Measurements from ENCODE around the gene ASIC3. TPM values are rescaled to one million over a fixed set of nuclear protein-coding genes. Genes with fewer than 3 reads are reported as not detected.
A peak's percentile ranks its signal among the peaks of the same experiment; 100 is the strongest.

The ASIC3 gene
- total and polyA plus RNA-seq, 2 of the 4 experiments (the other 2 are of a cell fraction), result 0.74 TPM; not detected in 1

GRCh38 chr7:151091431-151091830 is 43.1 kb downstream of the ASIC3 start:
- TF ChIP-seq RAD21 (IDR thresholded peaks at IDR 0.05; ENCODE audit: low read length) (peak; percentile 38; the same call in 1 of the 2 replicates), CEBPB (IDR thresholded peaks at IDR 0.05; ENCODE audit: low read depth, low read length) (no peak)
- TF ChIP-seq, protein P1, sequence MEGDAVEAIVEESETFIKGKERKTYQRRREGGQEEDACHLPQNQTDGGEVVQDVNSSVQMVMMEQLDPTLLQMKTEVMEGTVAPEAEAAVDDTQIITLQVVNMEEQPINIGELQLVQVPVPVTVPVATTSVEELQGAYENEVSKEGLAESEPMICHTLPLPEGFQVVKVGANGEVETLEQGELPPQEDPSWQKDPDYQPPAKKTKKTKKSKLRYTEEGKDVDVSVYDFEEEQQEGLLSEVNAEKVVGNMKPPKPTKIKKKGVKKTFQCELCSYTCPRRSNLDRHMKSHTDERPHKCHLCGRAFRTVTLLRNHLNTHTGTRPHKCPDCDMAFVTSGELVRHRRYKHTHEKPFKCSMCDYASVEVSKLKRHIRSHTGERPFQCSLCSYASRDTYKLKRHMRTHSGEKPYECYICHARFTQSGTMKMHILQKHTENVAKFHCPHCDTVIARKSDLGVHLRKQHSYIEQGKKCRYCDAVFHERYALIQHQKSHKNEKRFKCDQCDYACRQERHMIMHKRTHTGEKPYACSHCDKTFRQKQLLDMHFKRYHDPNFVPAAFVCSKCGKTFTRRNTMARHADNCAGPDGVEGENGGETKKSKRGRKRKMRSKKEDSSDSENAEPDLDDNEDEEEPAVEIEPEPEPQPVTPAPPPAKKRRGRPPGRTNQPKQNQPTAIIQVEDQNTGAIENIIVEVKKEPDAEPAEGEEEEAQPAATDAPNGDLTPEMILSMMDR (conservative IDR thresholded peaks at IDR 0.05; ENCODE audit: low read depth, low read length), result peak; percentile 43
- Histone ChIP-seq H3K9me3 (ENCODE audit: control insufficient read depth, insufficient read depth, low read length) (no peaks in the 10 kb centered on the region), H3K23ac (ENCODE audit: low read depth, low read length) (no peak overlapping the region), H2AK9ac (replicated peaks; ENCODE audit: low read depth, low read length, poor library complexity) (peak overlapping the region; percentile 44), H3K4me3 (ENCODE audit: insufficient read depth, low read depth, low read length) (no peak overlapping the region), H3K4me1 (ENCODE audit: control insufficient read depth, insufficient read depth, low read length) (peaks cover 24% of the 10 kb centered on the region), H3K4ac (ENCODE audit: low read depth, low read length) (no peak overlapping the region), H2BK20ac (ENCODE audit: low read depth, low read length) (no peak overlapping the region), H3K27me3 (ENCODE audit: control insufficient read depth, insufficient read depth, low read length) (no peaks in the 10 kb centered on the region), H2BK5ac (ENCODE audit: low read depth, low read length, poor library complexity, severe bottlenecking) (no peak overlapping the region), H2AFZ (replicated peaks; ENCODE audit: low read length, poor library complexity) (no peak overlapping the region), H3K79me1 (ENCODE audit: low read depth in 1 of 2, low read length in 2 of 2) (peaks cover 4 to 79% of the 10 kb centered on the region in 2 experiments; a peak in 2 of 4 replicates), H2BK15ac (ENCODE audit: low read depth, low read length) (no peak overlapping the region), H3K36me3 (ENCODE audit: control insufficient read depth, insufficient read depth, low read length) (peaks cover 11% of the 10 kb centered on the region; the same call in 1 of the 2 replicates), H3K27ac (ENCODE audit: insufficient read depth, low read length) (no peak overlapping the region), H3K4me2 (ENCODE audit: low read depth, low read length) (no peak overlapping the region), H4K91ac (ENCODE audit: insufficient read depth, low read depth, low read length) (no peak overlapping the region), H4K8ac (ENCODE audit: low read depth in 2 of 2, low read length in 2 of 2) (no peak overlapping the region), H2BK120ac (ENCODE audit: low read depth, low read length) (no peak overlapping the region), H4K20me1 (ENCODE audit: insufficient read depth, low read length) (peaks cover 89% of the 10 kb centered on the region), H3K9ac (ENCODE audit: low read depth, low read length) (no peak overlapping the region), H3K56ac (ENCODE audit: extremely low read depth, insufficient read depth, low read length) (no peak overlapping the region), H2AK5ac (ENCODE audit: low read depth, low read length) (no peak overlapping the region), H4K5ac (ENCODE audit: low read depth, low read length) (no peak overlapping the region), H3K14ac (replicated peaks; ENCODE audit: low read depth, low read length) (no peak overlapping the region), H3K9me1 (ENCODE audit: insufficient read depth, low read length) (peaks cover 15% of the 10 kb centered on the region), H3K18ac (ENCODE audit: low read depth, low read length) (no peak overlapping the region)
- WGBS, 2 experiments (ENCODE audit: extremely low coverage in 2 of 2, insufficient read length in 1 of 2), result 72% methylated on average over 2 of the region's 6 CpGs; no CpG with 5 or more reads in 1 of the 2 experiments
- ChIA-PET CTCF (interaction anchor here (1.3 to 1.9 kb wide), 2 partner anchors 12 to 17 kb away, joined by 4 to 5 read pairs; no protein-coding TSS in a partner anchor), POLR2A (ENCODE audit: unreplicated experiment) (no interaction called here)
- in situ Hi-C loops (cut with MboI; ENCODE audit: low sequenced_read_pairs), result no loop called here
- ATAC-seq (ENCODE audit: low read depth) (no peak), DNase-seq (no peak)
- no TSS peak for BruUV-seq (replicated peaks)
- intact Hi-C loops (cut with micrococcal nuclease), result no loop called here
- dilution Hi-C loops (cut with HindIII; ENCODE audit: low sequenced_read_pairs, unreplicated experiment), result no loop called here

Measured in IMR-90 (cell line).